Embryonic facial prominence (tissue), 1 donor: ENCODE data around the gene DLG4.
"Not testable (repeated sequence)": the region's sequence is repeated elsewhere in the genome, so short reads cannot be mapped to it uniquely, and the experiment has no call there.

ENCODE experiments used
- DNase-seq: peaks from one replicate; pipeline ENCODE4 v3.0.0-alpha.2; 2016; ENCODE audit errors: extremely low spot score

Gene DLG4

DNA sequence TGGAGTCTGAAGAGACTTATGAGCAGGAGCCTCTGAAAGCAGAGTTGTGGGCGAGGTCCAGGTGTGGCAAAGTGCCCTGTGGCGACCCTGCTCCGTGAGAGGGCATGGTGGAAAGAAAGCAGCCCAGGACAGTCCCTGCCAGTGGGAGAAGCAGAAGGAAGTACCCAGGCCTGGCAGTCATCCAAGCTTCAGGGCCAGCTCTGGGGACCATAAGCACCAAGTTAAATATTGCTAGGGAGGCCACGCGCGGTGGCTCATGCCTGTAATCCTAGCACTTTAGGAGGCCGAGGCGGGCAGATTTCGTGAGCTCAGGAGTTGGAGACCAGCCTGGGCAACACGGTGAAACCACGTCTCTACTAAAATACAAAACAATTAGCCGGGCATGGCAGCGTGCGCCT is 35.5 kb downstream of the DLG4 start:
- no peak for DNase-seq

DNA sequence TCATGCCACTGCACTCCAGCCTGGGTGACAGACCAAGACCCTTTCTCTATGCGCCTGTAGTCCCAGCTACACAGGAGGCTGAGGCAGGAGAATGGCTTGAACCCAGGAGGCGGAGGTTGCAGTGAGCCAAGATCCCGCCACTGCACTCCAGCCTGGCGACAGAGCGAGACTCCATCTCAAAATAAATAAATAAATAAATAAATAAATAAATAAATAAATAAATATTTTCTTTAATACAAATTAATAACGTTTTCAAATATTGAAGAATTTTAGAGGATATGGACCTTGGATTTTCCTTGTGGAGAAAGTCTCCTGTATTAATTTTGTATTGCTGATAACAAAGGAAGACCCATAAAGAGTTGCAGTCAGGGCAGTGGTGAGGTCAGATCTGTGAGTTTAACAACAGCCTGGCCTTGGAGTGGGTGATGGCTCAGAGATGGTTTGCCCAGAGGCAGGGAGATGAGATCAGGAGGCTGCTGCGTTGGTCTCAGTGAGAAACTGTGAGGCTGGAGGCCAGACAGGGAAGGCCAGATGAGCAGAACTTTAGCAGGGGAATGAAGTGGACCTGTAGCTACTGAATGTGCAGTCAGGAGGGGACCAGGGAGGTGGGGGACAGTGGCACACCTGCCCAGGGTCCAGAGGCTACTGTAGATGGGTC is 36.1 kb downstream of the DLG4 start:
- no peak for DNase-seq

DNA sequence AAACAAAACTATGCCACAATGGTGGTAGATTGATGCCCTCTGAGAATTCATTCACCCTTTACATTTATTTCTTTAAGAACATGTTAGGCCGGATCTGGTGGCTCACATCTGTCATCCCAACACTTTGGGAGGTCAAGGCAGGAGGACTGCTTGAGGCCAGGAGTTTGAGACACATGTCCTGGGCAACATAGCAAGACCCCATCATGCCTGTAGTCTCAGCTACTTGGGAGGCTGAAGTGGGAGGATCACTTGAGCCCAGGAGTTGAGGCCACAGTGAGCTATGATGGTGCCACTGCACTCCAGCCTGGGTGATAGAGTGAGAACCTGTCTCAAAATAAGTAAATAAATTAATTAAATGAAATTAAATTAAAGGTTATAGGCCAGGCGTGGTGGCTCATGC is 37.5 kb downstream of the DLG4 start:
- DNase-seq: not testable (repeated sequence)

DNA sequence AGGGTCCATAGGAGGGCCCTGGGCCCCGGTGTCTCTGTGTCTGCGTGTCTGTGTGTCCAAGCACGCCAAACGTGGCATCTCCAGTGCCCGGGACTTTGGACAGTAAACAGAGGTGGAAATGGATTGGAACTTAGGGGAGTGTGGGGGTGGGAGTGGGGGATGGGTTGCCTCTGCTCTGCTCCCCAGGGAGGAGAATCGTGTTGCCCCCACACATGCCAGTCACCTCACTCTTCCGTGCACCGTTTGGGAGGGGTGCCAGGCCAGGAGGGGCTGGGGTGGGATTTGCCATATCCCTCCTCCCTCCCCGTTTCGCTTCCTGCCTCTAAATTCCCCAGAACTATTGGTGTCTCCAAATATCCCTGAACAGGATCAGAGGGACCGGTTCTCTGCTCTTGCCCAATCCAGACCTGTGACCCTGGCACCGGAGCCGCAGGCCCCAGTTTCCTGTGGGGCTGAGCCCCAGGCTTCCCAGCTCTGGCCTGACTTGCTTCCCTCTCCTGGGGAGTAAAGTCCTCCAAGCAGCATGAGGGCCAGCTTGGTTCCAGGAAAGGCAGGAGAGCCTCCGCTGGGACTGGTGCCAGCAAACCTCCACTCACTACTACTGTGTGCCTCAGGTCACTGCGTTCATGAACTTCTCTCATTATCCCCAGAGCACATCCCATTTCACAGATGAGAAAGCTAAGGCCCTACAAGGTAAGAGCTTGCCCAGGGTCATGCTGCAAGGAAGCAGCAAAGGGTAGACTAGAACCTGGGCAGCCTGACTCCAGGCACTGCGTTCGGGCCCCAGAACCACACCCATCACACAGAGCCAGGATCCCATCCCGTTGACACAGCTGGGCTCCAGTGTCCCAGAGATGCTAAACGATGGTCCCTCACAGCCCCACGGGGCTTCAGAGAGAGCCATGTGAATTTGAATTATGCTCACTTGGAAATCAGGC is 40.0 kb downstream of the DLG4 start, which contains the start of gene ASGR1:
Gene ASGR1 (minus strand): TSS at position 54 of the 938 bp plus-strand sequence. CDS start 807 bp downstream, outside the sequence.
- DNase-seq: no peak

DNA sequence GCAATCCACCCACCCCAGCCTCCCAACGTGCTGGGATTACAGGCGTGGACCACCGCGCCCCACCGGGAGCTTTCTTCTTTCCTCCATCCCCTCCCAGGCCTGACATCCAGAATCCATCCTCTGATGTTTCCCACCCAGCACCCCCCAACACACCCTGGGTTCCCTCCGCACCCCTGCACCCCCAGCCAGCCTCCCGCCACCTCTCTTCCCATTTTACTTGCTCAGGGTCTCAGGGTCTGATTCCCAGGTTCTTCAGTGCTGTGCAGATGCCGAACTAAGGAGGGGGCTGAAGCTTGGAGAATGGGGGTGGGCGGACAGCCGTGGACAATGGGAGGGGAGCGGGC is 40.7 kb downstream of the DLG4 start:
- no peak for DNase-seq

DNA sequence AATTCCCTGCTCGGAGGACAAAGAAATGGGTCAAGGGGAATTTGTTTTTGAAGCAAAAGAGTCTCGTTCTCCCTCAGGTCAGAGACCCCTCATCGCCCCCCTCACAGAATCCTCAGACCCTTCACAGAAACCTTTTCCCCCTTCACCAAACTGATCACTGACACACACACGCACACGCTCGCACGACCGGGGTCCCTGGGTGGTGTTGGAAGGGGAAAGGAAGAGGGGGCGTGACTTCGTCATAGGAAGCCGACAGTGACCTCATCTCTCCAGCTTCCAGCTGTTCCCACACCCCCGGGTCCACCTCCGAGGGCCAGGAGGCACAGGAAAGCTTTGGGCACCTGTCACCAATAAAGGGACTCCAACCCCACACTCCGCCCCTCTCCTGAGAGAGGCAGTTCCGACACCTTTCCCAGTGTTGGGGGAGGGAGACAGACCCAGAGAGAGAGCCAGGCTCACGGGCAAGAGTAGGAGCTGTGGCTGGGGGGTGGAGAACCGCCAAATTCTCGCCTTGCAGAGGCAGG is 41.6 kb downstream of the DLG4 start:
- no peak for DNase-seq

DNA sequence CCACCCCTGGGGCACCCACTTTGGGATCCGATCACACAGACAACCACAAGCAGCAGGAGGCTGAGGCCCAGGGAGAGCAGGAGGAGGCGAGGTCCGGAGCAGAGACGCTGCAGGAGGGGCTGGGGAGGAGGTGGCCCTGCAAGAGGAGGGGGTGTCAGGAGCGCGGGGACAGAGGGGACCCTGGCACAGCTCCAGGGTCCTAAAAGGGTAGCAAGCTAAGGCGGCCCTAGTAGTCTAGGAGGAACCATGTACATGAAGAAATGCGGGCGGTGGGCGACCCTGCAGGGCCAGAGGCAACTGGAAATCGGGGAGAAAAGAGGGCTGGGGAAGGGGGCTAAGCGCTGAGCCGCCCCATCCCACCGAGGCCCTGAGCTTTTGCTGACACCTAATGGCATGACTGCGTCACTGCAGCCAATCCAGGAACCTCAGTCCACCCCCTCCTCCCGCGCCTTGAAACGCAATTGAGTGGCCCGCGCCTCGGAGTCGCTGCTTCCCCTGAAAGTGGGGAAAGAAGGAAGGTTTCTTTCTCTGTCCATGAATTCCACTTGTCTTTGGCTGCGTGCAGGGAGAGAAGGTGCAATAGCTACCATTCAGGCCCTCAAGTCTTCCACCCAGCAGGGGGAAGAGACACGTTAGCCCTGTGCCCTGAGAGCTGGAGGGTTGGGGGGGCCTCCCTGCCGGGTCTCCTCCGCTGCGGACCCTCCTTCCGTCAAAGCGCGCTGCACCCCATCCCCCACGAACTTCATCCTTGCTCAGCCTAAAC is 42.3 kb downstream of the DLG4 start:
- DNase-seq: peak; percentile 69

DNA sequence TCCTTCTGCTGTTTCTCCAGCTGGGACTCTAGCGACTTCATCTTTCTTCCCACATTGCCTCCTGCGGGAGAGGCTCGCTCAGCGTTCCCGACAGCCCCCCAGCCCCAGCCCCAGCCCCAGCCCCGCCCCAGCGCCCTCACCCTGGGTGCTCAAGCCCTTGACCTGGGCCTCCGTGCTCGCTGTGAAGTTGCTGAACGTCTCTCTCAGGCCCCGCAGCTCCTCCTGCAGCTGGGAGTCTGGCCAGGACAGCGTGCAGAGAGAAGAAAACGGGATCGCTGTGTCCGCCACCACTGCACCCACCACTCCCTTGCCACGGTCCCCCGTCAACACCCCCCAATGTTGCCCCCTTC is 42.8 kb downstream of the DLG4 start:
- no peak for DNase-seq

DNA sequence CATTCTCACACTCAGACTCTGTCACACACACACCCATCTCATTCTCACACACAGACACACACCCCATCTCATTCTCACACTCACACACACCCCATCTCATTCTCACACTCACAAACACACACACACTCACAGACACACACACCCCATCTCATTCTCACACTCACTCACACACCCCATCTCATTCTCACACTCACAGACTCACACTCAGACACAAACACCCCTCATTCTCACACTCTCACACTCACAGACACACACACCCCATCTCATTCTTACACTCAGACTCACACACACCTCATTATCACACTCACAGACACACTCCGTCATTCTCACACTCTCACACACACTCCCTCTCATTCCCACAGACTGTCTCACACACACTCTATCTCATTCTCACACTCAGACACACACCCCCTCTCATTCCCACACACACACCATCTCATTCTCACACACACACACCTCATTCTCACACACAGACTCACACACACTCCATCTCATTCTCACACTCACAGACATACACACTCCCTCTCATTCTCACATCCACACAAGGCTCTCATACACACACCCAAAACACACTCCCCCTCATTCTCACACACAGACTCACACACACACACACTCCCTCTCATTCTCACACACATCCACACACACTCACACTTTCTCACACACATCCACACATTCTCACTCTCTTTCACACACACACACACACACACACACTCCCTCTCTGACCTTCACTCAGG is 43.4 kb downstream of the DLG4 start:
- DNase-seq: no peak

DNA sequence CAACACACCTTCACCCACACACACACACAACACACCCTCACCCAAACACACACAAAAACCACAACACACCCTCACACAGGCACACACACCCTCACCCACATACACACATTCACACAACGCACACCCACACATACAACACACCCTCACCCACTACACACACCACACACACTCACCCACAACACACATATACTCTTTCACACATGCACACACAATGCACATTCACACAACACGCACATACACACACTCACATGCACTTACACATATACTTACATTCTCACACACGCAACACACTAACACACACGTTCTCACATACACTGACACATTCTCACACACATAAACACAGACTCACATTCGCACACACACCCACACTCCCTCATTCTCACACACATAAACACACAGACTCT is 44.3 kb downstream of the DLG4 start:
- no peak for DNase-seq

DNA sequence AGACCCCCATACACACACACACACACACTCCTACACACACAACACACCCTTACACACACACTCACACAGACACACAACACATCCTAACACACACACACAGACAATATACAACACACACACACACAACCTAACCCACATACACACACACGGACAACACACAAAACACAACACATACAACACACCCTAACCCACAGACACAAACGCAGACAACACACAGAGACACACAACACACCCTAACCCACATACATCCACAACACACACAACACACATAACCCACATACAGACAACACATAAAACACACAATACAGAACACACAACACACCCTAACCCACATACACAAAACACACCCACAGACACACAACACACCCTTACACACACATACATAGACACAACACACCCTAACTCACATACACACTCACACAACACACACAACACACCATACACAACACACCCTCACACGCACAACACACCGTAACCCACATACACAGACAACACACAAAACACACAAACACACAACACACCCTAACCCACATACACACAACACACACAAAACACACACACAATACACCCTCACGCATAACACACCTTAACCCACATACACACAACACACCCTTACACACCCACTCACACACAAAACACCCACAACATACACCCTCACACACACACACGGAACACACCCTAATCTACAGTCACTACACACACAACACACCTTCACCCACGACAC is 44.9 kb downstream of the DLG4 start:
- DNase-seq: no peak

DNA sequence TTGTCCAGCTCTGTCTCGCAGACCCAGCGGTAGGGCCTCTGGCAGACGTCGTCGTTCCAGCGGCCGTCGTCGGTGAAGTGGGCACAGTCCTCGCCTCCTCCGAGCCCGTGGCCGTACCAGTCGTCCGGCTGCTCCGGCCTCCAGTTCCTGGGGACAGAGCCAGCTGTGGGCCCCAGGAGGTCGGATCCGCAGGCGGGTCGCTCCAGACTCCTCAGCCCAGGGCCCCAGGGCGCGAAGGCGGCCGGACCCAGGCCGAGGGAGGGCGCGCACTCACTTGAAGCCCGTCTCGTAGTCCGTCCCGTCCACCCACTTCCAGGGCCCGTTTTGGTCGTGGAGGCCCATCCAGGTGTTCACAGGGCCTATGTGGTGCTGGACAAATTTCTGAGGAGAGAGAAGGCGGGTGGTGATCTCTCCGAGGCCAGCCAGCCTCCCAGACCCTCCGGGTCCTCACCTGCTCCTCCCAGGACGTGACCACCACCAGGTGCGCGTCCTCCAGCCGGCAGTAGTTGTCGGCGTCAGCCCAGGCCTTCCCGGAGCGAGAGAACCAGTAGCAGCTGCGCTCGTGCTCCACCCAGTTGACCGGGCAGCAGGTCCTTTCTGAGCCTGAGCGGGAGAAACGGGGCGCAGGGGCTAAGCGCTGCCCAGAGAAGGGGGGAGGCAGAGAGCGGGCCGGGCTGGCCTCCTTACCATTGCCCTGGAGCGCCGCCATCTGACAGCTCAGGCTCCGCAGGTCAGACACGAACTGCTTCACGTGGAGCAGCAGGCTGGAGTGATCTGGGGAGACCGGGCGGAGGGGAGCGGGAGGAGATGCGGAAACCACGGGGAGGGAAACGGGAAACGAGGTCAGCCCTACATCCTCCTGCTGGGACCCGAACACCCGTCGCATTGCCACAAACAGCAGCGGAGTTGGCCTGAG is 45.7 kb downstream of the DLG4 start:
- no peak for DNase-seq

DNA sequence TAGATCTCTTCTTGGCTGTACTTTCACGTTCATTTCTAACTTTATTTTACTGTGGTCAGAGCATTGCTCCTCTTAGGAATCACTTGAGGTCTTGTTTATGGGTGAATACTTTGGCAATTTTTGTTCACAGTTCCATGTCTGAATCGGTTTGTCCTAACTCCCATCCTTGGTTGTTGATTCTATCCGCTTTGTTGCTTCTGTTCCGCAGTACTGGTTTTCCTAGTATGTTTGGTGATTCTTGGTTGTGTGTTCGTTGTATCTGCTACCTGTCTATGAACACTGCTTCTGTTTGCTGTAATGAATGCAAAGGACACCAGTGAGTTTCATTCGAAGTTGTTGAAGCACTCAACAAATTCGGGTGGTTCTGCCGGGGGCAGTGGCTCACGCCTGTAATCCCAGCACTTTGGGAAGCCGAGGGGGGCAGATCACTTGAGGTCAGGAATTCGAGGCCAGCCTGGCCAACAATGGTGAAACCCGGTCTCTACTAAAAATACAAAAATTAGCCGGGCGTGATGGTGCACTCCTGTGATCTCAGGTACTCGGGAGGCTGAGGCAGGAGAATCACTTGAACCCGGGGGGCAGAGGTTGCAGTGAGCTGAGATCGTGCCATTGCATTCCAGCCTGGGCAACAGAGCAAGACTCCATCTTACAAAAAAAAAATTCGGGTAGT is 47.0 kb downstream of the DLG4 start:
- DNase-seq: not testable (repeated sequence)

DNA sequence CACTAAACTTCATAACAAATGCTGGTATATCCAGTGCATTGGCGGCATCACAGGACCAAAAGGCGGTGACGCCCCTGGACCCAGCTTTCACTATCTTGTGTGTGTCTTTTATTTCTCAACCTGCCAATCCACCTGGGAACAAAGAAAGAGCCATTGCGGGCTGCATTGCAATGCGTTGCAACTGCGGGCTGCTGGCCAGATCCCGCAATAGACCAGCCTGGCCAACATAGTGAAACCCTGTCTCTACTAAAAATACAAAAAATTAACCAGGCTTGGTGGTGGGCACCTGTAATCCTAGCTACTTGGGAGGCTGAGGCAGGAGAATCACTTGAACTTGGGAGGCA is 50.1 kb downstream of the DLG4 start:
- not testable (repeated sequence) for DNase-seq

DNA sequence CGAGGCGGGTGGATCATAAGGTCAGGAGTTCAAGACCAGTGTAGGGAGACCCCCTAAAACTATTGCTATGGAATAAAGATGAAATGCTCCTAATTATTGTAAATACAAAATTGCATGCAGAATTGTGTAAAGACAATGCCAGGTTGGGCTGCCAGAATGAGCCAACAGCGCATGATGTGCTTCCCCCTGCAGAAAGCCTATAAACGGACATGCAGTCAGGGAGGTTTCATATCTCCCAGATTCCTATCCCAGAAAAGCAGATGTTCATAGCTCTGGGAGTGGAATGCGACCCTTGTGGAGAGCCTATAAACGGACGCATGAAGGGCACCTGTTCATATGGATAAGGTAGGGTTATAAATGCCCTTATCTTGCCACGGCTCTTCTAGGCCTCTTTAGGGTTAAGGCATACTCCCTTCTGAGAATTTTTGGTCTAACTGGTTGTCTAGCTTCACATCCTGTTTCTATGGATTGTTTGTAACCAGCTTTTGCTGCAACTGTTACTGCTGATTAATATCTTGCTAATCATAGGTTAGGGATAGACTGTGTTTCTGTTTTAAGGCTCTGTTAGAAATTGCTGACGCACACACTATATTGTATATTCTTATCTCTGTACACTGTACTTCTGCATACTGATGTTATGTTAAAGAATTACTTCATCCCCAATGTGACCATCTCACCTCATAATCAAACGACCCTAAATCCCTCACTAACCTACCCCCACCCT is 50.6 kb downstream of the DLG4 start:
- not testable (repeated sequence) for DNase-seq

DNA sequence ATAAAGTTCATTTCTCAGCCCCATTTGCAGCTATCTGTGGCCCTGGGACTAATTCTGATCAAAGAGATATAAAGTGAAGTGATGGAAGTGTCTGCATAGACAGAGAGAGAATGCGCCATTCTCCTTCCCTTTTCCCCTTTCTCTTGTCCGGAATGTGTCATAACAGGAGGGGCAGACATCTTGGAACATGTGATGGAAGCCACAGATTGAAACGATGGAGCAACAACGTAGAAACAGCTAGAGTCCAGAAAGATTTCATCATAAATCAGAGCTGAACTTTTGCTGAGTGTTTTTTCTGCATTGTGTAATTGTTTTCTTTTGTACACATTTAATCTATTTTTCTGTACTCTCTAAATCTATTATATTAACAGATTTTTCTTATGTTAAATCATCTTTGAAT is 51.8 kb downstream of the DLG4 start:
- no peak for DNase-seq

DNA sequence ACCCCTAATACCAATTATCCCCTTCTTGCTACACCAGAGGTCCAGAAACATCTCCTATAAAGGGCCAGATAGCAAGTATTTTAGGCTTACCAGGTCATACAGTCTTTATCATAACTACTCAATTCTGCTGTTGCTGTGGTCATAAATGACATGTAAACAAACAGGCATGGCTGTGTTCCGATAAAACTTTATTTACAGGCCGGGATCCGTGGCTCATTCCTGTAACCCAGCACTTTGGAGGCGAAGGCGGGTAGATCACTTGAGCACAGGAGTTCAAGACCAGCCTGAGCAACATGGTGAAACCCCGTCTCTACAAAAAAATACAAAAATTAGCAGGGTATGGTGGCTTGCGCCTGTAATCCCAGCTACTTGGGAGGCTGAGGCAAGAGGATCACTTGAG is 52.8 kb downstream of the DLG4 start:
- no peak for DNase-seq

DNA sequence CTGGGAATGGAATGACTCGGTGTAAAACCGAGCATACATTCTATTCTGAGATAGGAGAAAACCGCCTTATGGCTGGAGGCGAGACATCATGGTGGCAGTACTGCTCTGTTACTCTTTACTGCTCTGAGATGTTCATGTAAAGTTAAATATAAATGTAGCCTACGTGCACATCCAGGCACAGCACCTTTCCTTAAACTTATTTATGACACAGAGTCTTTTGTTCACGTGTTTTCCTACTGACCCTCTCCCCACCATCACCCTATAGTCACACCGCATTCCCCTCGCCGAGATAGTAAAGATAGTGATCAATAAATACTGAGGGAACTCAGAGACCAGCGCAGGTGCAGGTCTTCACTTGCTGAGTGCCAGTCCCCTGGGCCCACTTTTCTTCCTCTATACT is 60.1 kb downstream of the DLG4 start:
- not testable (repeated sequence) for DNase-seq

DNA sequence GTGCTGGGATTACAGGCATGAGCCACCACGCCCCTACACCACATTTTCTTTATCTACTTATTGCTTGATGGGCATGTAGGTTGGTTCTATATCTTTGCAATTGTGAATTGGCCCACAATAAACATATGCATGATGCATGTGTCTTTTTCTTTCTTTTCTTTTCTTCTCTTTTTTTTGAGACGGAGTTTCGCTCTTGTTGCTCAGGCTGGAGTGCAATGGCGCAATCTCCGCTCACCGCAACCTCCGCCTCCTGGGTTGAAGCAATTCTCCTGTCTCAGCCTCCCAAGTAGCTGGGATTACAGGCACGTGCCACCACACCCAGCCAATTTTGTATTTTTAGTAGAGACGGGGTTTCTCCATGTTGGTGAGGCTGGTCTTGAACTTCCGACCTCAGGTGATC is 61.2 kb downstream of the DLG4 start:
- not testable (repeated sequence) for DNase-seq
